SK-N-SH (cell line): Measurements from ENCODE around the gene JAG1.

Experiments used
- EZH2phosphoT487 ChIP-seq: fragments of 200-600 bp; sonication (generic); IDR thresholded peaks from 2 replicates; pipeline ENCODE4 v1.6.1; 2017; ENCODE audit warnings: low read depth, mixed run types, mild to moderate bottlenecking, antibody characterized with exemption, moderate library complexity, borderline replicate concordance
- GATA2 ChIP-seq: sonication (generic); formaldehyde crosslinking; IDR thresholded peaks from 2 replicates; pipeline ENCODE4 v1.5.0; 2020; ENCODE audit warnings: mild to moderate bottlenecking, missing genetic modification reagents
- NFIC ChIP-seq: IDR thresholded peaks from 2 replicates; pipeline ENCODE4 v1.4.0; 2012; ENCODE audit warnings: borderline replicate concordance
- NRF1 ChIP-seq: IDR thresholded peaks from 2 replicates; pipeline ENCODE4 v1.6.1; 2012; ENCODE audit warnings: low read depth, mild to moderate bottlenecking, low read length
- RXRA ChIP-seq: IDR thresholded peaks from 2 replicates; pipeline ENCODE4 v1.4.0; 2012; ENCODE audit warnings: low read depth, mild to moderate bottlenecking, borderline replicate concordance
- TF ChIP-seq, protein P1 (sequence below): fragments of 200-600 bp; sonication (generic); IDR thresholded peaks from 2 replicates; pipeline ENCODE4 v1.6.1; 2017; ENCODE audit warnings: antibody characterized with exemption, mild to moderate bottlenecking, moderate library complexity
- TF ChIP-seq, protein P2 (sequence below): fragments of 150-350 bp; IDR thresholded peaks from 2 replicates; pipeline ENCODE4 v1.6.1; 2016; ENCODE audit warnings: mild to moderate bottlenecking, low read depth, low read length
- TF ChIP-seq, protein P3 (sequence below): fragments of 150-350 bp; IDR thresholded peaks from 2 replicates; pipeline ENCODE4 v1.6.1; 2017; ENCODE audit warnings: antibody characterized with exemption, low read length, low read depth, borderline replicate concordance
- TF ChIP-seq, protein P4 (sequence below): IDR thresholded peaks from 2 replicates; pipeline ENCODE4 v1.4.0; 2012; ENCODE audit warnings: low read depth, borderline replicate concordance
- TF ChIP-seq, protein P5 (sequence below): IDR thresholded peaks from 2 replicates; pipeline ENCODE4 v1.6.1; 2012; ENCODE audit warnings: mild to moderate bottlenecking, low read depth, low read length, moderate library complexity
- TF ChIP-seq, protein P6 (sequence below): IDR thresholded peaks from 2 replicates; pipeline ENCODE4 v1.4.0; 2012; ENCODE audit warnings: low read depth

DNA sequence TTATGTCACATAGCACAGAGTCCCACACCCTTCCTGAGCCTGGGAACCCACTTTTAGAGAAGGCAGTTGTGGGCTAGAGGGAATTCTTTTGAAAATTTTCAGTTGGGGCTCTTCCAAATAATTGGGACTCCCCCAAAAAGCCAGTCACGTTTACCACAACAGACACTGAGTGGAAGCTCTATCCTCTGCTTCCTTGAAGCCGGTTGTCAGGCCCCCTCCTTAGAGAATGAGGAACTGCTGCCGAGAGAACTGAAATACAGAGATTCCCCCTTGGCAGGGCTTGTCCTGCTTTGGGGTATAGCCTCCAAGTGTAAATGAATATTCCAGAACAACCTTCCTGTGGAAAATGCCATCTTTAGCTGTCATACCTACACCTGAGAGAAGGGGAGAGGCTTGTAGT lies 2.7 kb upstream of the JAG1 start:
- TF ChIP-seq RXRA (no peak), GATA2 (CRISPR knock-in tag) (no peak), EZH2phosphoT487 (no peak), NRF1 (no peak), NFIC (no peak)
- TF ChIP-seq, protein P1, sequence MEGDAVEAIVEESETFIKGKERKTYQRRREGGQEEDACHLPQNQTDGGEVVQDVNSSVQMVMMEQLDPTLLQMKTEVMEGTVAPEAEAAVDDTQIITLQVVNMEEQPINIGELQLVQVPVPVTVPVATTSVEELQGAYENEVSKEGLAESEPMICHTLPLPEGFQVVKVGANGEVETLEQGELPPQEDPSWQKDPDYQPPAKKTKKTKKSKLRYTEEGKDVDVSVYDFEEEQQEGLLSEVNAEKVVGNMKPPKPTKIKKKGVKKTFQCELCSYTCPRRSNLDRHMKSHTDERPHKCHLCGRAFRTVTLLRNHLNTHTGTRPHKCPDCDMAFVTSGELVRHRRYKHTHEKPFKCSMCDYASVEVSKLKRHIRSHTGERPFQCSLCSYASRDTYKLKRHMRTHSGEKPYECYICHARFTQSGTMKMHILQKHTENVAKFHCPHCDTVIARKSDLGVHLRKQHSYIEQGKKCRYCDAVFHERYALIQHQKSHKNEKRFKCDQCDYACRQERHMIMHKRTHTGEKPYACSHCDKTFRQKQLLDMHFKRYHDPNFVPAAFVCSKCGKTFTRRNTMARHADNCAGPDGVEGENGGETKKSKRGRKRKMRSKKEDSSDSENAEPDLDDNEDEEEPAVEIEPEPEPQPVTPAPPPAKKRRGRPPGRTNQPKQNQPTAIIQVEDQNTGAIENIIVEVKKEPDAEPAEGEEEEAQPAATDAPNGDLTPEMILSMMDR: no peak
- TF ChIP-seq, protein P2, sequence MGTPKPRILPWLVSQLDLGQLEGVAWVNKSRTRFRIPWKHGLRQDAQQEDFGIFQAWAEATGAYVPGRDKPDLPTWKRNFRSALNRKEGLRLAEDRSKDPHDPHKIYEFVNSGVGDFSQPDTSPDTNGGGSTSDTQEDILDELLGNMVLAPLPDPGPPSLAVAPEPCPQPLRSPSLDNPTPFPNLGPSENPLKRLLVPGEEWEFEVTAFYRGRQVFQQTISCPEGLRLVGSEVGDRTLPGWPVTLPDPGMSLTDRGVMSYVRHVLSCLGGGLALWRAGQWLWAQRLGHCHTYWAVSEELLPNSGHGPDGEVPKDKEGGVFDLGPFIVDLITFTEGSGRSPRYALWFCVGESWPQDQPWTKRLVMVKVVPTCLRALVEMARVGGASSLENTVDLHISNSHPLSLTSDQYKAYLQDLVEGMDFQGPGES: no peak
- TF ChIP-seq, protein P3, sequence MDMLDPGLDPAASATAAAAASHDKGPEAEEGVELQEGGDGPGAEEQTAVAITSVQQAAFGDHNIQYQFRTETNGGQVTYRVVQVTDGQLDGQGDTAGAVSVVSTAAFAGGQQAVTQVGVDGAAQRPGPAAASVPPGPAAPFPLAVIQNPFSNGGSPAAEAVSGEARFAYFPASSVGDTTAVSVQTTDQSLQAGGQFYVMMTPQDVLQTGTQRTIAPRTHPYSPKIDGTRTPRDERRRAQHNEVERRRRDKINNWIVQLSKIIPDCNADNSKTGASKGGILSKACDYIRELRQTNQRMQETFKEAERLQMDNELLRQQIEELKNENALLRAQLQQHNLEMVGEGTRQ: no peak
- TF ChIP-seq, protein P4, sequence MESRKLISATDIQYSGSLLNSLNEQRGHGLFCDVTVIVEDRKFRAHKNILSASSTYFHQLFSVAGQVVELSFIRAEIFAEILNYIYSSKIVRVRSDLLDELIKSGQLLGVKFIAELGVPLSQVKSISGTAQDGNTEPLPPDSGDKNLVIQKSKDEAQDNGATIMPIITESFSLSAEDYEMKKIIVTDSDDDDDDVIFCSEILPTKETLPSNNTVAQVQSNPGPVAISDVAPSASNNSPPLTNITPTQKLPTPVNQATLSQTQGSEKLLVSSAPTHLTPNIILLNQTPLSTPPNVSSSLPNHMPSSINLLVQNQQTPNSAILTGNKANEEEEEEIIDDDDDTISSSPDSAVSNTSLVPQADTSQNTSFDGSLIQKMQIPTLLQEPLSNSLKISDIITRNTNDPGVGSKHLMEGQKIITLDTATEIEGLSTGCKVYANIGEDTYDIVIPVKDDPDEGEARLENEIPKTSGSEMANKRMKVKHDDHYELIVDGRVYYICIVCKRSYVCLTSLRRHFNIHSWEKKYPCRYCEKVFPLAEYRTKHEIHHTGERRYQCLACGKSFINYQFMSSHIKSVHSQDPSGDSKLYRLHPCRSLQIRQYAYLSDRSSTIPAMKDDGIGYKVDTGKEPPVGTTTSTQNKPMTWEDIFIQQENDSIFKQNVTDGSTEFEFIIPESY: no peak
- TF ChIP-seq, protein P5, sequence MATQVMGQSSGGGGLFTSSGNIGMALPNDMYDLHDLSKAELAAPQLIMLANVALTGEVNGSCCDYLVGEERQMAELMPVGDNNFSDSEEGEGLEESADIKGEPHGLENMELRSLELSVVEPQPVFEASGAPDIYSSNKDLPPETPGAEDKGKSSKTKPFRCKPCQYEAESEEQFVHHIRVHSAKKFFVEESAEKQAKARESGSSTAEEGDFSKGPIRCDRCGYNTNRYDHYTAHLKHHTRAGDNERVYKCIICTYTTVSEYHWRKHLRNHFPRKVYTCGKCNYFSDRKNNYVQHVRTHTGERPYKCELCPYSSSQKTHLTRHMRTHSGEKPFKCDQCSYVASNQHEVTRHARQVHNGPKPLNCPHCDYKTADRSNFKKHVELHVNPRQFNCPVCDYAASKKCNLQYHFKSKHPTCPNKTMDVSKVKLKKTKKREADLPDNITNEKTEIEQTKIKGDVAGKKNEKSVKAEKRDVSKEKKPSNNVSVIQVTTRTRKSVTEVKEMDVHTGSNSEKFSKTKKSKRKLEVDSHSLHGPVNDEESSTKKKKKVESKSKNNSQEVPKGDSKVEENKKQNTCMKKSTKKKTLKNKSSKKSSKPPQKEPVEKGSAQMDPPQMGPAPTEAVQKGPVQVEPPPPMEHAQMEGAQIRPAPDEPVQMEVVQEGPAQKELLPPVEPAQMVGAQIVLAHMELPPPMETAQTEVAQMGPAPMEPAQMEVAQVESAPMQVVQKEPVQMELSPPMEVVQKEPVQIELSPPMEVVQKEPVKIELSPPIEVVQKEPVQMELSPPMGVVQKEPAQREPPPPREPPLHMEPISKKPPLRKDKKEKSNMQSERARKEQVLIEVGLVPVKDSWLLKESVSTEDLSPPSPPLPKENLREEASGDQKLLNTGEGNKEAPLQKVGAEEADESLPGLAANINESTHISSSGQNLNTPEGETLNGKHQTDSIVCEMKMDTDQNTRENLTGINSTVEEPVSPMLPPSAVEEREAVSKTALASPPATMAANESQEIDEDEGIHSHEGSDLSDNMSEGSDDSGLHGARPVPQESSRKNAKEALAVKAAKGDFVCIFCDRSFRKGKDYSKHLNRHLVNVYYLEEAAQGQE: no peak
- TF ChIP-seq, protein P6, sequence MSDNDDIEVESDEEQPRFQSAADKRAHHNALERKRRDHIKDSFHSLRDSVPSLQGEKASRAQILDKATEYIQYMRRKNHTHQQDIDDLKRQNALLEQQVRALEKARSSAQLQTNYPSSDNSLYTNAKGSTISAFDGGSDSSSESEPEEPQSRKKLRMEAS: no peak
